H9 (cell line): Measurements from ENCODE around the gene EFCAB6. TPM values are rescaled to one million over a fixed set of nuclear protein-coding genes. Genes with fewer than 3 reads are reported as not detected.

Source experiments
- DNase-seq: peaks from one replicate; pipeline ENCODE4 v3.0.0-alpha.2; 2017
- H2AFZ ChIP-seq: one replicate; pipeline ENCODE4 v1.6.1; 2013; ENCODE audit warnings: mild to moderate bottlenecking, low read length, control low read depth, moderate library complexity
- H2AK5ac ChIP-seq: 2 replicates; pipeline ENCODE4 v1.6.1; 2013; ENCODE audit warnings: low read length, control low read depth, mixed read lengths; ENCODE audit not compliant: insufficient read length
- H2BK120ac ChIP-seq: one replicate; pipeline ENCODE4 v1.6.1; 2013; ENCODE audit warnings: low read depth, mild to moderate bottlenecking, low read length, control low read depth, inconsistent platforms; ENCODE audit not compliant: poor library complexity, severe bottlenecking
- H2BK12ac ChIP-seq: 2 replicates; pipeline ENCODE4 v1.6.1; 2013; ENCODE audit warnings: low read length, control low read depth, mixed read lengths, low read depth; ENCODE audit not compliant: insufficient read length
- H2BK15ac ChIP-seq: 2 replicates; pipeline ENCODE4 v1.6.1; 2013; ENCODE audit warnings: low read depth, low read length, control low read depth
- H2BK20ac ChIP-seq: one replicate; pipeline ENCODE4 v1.6.1; 2013; ENCODE audit warnings: low read depth, mild to moderate bottlenecking, low read length, control low read depth, inconsistent platforms; ENCODE audit not compliant: poor library complexity, severe bottlenecking
- H2BK5ac ChIP-seq: 2 replicates; pipeline ENCODE4 v1.6.1; 2013; ENCODE audit warnings: low read length, control low read depth, mixed read lengths; ENCODE audit not compliant: insufficient read length
- H3K14ac ChIP-seq: 2 replicates; pipeline ENCODE4 v1.6.1; 2013; ENCODE audit warnings: low read length, control low read depth; ENCODE audit not compliant: insufficient read depth
- H3K18ac ChIP-seq: 2 replicates; pipeline ENCODE4 v1.6.1; 2013; ENCODE audit warnings: low read depth, mild to moderate bottlenecking, mixed read lengths, low read length, control low read depth; ENCODE audit not compliant: insufficient read length
- H3K23ac ChIP-seq: 2 replicates; pipeline ENCODE4 v1.6.1; 2013; ENCODE audit warnings: low read length, control low read depth, mixed read lengths, low read depth; ENCODE audit not compliant: insufficient read length
- H3K23me2 ChIP-seq: 2 replicates; pipeline ENCODE4 v1.6.1; 2013; ENCODE audit warnings: low read depth, mild to moderate bottlenecking, mixed read lengths, low read length, control low read depth; ENCODE audit not compliant: insufficient read length, poor library complexity, severe bottlenecking
- H3K27ac ChIP-seq: 2 replicates; pipeline ENCODE4 v1.5.1; 2013; ENCODE audit warnings: low read length, control low read depth, mixed read lengths, low read depth; ENCODE audit not compliant: insufficient read length
- H3K27me3 ChIP-seq: 2 replicates; pipeline ENCODE4 v1.6.1; 2013; ENCODE audit warnings: low read length, control low read depth, inconsistent platforms; ENCODE audit not compliant: insufficient read depth
- H3K4ac ChIP-seq: 2 replicates; pipeline ENCODE4 v1.6.1; 2013; ENCODE audit warnings: low read depth, mild to moderate bottlenecking, control low read depth, inconsistent platforms, low read length, moderate library complexity
- H3K4me1 ChIP-seq: 2 replicates; pipeline ENCODE4 v1.6.1; 2013; ENCODE audit warnings: low read length, control low read depth, inconsistent platforms; ENCODE audit not compliant: insufficient read depth
- H3K4me2 ChIP-seq: 2 replicates; pipeline ENCODE4 v1.6.1; 2013; ENCODE audit warnings: low read length, control low read depth, mixed read lengths; ENCODE audit not compliant: insufficient read length, insufficient read depth
- H3K56ac ChIP-seq: 2 replicates; pipeline ENCODE4 v1.6.1; 2013; ENCODE audit warnings: low read depth, mild to moderate bottlenecking, mixed read lengths, low read length, control low read depth; ENCODE audit not compliant: insufficient read length
- H3K79me1 ChIP-seq: 2 replicates; pipeline ENCODE4 v1.6.1; 2013; ENCODE audit warnings: low read depth, mild to moderate bottlenecking, moderate library complexity, low read length, control low read depth, inconsistent platforms; ENCODE audit not compliant: insufficient read depth, poor library complexity, severe bottlenecking
- H3K79me2 ChIP-seq: 2 replicates; pipeline ENCODE4 v1.6.1; 2013; ENCODE audit warnings: low read length, control low read depth, inconsistent platforms; ENCODE audit not compliant: insufficient read depth
- H3K9ac ChIP-seq: 2 replicates; pipeline ENCODE4 v1.6.1; 2013; ENCODE audit warnings: low read length, control low read depth, mixed read lengths; ENCODE audit not compliant: insufficient read length; ENCODE audit errors: extremely low read depth
- H3K9me3 ChIP-seq: one replicate; pipeline ENCODE4 v1.6.1; 2013; ENCODE audit warnings: low read depth, low read length, inconsistent platforms; ENCODE audit not compliant: control insufficient read depth
- H3T11ph ChIP-seq: one replicate; pipeline ENCODE4 v1.6.1; 2013; ENCODE audit warnings: mild to moderate bottlenecking, low read length, control low read depth, inconsistent platforms
- H4K20me1 ChIP-seq: one replicate; pipeline ENCODE4 v1.6.1; 2013; ENCODE audit not compliant: control insufficient read depth, insufficient read length, insufficient read depth
- H4K5ac ChIP-seq: 2 replicates; pipeline ENCODE4 v1.6.1; 2013; ENCODE audit warnings: low read depth, mild to moderate bottlenecking, mixed read lengths, low read length, control low read depth; ENCODE audit not compliant: insufficient read length
- H4K8ac ChIP-seq: replicated peaks from 2 replicates; pipeline ENCODE4 v1.6.1; 2013; ENCODE audit warnings: low read length, control low read depth, mixed read lengths, low read depth; ENCODE audit not compliant: insufficient read length
- H4K91ac ChIP-seq: 2 replicates; pipeline ENCODE4 v1.6.1; 2013; ENCODE audit warnings: low read depth, mild to moderate bottlenecking, moderate library complexity, mixed read lengths, low read length, control low read depth; ENCODE audit not compliant: insufficient read length
- H3K27ac Mint-ChIP-seq, 3 experiments: 2 replicates in 2 of 3; 3 replicates in 1 of 3; pipeline ENCODE4 v1.8.0; 2020 to 2021; ENCODE audit warnings: mixed read lengths in 3 of 3, mild to moderate bottlenecking in 1 of 3, moderate library complexity in 1 of 3
- H3K27me3 Mint-ChIP-seq: 2 replicates; pipeline ENCODE4 v1.8.0; 2021; ENCODE audit warnings: low read depth, mild to moderate bottlenecking, moderate library complexity, mixed read lengths
- H3K36me3 Mint-ChIP-seq, 3 experiments: 2 replicates in 2 of 3; 3 replicates in 1 of 3; pipeline ENCODE4 v1.8.0; 2020 to 2021; ENCODE audit warnings: low read depth in 3 of 3, mixed read lengths in 3 of 3; ENCODE audit not compliant: insufficient read depth in 1 of 3
- H3K4me1 Mint-ChIP-seq, 2 experiments: 2 replicates each; pipeline ENCODE4 v1.8.0; 2020; ENCODE audit warnings: mixed read lengths in 2 of 2
- H3K4me3 Mint-ChIP-seq, 2 experiments: 2 replicates in 1 of 2; 3 replicates in 1 of 2; pipeline ENCODE4 v1.8.0; 2020 to 2021; ENCODE audit warnings: mild to moderate bottlenecking in 2 of 2, mixed read lengths in 2 of 2, moderate library complexity in 1 of 2
- H3K9me3 Mint-ChIP-seq, 2 experiments: 2 replicates in 1 of 2; 3 replicates in 1 of 2; pipeline ENCODE4 v1.8.0; 2020; ENCODE audit warnings: mild to moderate bottlenecking in 2 of 2, mixed read lengths in 2 of 2, moderate library complexity in 1 of 2
- CTCF ChIP-seq: fragments of 200-600 bp; sonication (generic); conservative IDR thresholded peaks from 3 replicates; pipeline ENCODE4 v1.8.0; 2021; ENCODE audit warnings: antibody characterized with exemption, mild to moderate bottlenecking
- WGBS: extraction: QIAGEN DNeasy Blood & Tissue Kit; methylation state at CpG from one replicate; pipeline ENCODE4 v1.1.7; 2013; ENCODE audit warnings: missing lambda C conversion rate, low lambda C conversion rate, mixed read lengths; ENCODE audit not compliant: insufficient read length; ENCODE audit errors: extremely low coverage; 5-methylcytosine and 5-hydroxymethylcytosine counted together
- total RNA-seq: library from RNA; stranded (reverse); gene quantifications from 2 replicates; pipeline ENCODE4 v1.2.1, GENCODE V29; 2021

The EFCAB6 gene
- total RNA-seq, 1 experiment from 2014 or later: 0.31 TPM

- no peak overlapping the region for H3K4me3 Mint-ChIP-seq
- Histone ChIP-seq H2AFZ (no peak overlapping the region), H3K27me3 (no peaks in the 10 kb centered on the region), H4K8ac (no peak overlapping the region), H3K4ac (no peak overlapping the region), H2BK5ac (no peak overlapping the region), H2AK5ac (no peak overlapping the region), H4K91ac (no peak overlapping the region), H3K56ac (no peak overlapping the region), H3K4me1 (no peaks in the 10 kb centered on the region), H4K5ac (no peak overlapping the region), H3T11ph (no peak overlapping the region), H2BK15ac (no peak overlapping the region), H3K9me3 (no peaks in the 10 kb centered on the region), H4K20me1 (no peaks in the 10 kb centered on the region), H3K14ac (no peak overlapping the region), H3K9ac (no peak overlapping the region), H3K23ac (no peak overlapping the region), H2BK20ac (no peak overlapping the region), H3K79me2 (no peaks in the 10 kb centered on the region), H3K18ac (no peak overlapping the region), H3K4me2 (no peak overlapping the region), H2BK120ac (no peak overlapping the region), H3K27ac (no peak overlapping the region), H3K23me2 (no peaks in the 10 kb centered on the region), H2BK12ac (no peak overlapping the region), H3K79me1 (no peaks in the 10 kb centered on the region)
- H3K27me3 Mint-ChIP-seq: peaks cover 11% of the 10 kb centered on the region
- TF ChIP-seq CTCF: no peak
- no peak overlapping the region for H3K27ac Mint-ChIP-seq
- peaks cover 2 to 10% (median 2%) of the 10 kb centered on the region in 3 experiments; a peak in 2 of 7 replicates for H3K36me3 Mint-ChIP-seq
- H3K4me1 Mint-ChIP-seq: no peaks in the 10 kb centered on the region
- WGBS: no CpG with 5 or more reads among the region's 22 CpGs
- no peak for DNase-seq
- H3K9me3 Mint-ChIP-seq: peaks cover 10 to 21% of the 10 kb centered on the region in 2 experiments
Measured at GRCh38 chr22:43500792-43501785, 311.0 kb downstream of the EFCAB6 start.
